Measurements from ENCODE around the gene ZC3H7B. TPM values are rescaled to one million over a fixed set of nuclear protein-coding genes. Genes with fewer than 3 reads are reported as not detected.

Gene ZC3H7B
- polyA plus RNA-seq, 2 of the 4 experiments (the other 2 are of a cell fraction): 12.4 to 22.8 TPM

- WGBS (ENCODE audit: missing lambda C conversion rate): 65% methylated on average over 6 of the region's 6 CpGs
- POLR2A ChIA-PET: no interaction called here
- CTCF ChIA-PET: interaction anchor here (1.4 kb wide), 1 partner anchor 165 kb away, joined by 4 read pairs; no protein-coding TSS in a partner anchor
- peaks cover 15% of the 10 kb centered on the region; the same call in 2 of the 3 replicates for H3K4me1 ChIP-seq
- ATAC-seq: no peak
- FAIRE-seq: no peak
- H3K27ac ChIP-seq: peak overlapping the region; percentile 44 to 54; a peak in 4 of 6 replicates
- no peak overlapping the region for H3K4me2 ChIP-seq
- TF ChIP-seq NR3C1 (IDR thresholded peaks at IDR 0.05) (no peak), EP300 (IDR thresholded peaks at IDR 0.05) (no peak), E2F6 (IDR thresholded peaks at IDR 0.05; ENCODE audit: borderline replicate concordance, low read depth) (no peak), TP53 (CRISPR knock-in tag; IDR thresholded peaks at IDR 0.05) (no peak), CEBPB (IDR thresholded peaks at IDR 0.05) (no peak), KDM5A (IDR thresholded peaks at IDR 0.05) (no peak), MAFK (IDR thresholded peaks at IDR 0.05; ENCODE audit: partially characterized antibody) (no peak), JUN (IDR thresholded peaks at IDR 0.05) (no peak), FOSB (CRISPR knock-in tag; IDR thresholded peaks at IDR 0.05) (no peak), NFE2L2 (conservative IDR thresholded peaks at IDR 0.05; ENCODE audit: low read length) (no peak), ZC3H11A (IDR thresholded peaks at IDR 0.05) (no peak), PHF8 (IDR thresholded peaks at IDR 0.05; ENCODE audit: borderline replicate concordance, low read depth) (no peak)
- TF ChIP-seq, protein P1, sequence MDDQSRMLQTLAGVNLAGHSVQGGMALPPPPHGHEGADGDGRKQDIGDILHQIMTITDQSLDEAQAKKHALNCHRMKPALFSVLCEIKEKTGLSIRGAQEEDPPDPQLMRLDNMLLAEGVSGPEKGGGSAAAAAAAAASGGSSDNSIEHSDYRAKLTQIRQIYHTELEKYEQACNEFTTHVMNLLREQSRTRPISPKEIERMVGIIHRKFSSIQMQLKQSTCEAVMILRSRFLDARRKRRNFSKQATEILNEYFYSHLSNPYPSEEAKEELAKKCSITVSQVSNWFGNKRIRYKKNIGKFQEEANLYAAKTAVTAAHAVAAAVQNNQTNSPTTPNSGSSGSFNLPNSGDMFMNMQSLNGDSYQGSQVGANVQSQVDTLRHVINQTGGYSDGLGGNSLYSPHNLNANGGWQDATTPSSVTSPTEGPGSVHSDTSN (IDR thresholded peaks at IDR 0.05): no peak
- peak; percentile 38 to 56 for DNase-seq (ENCODE audit: low read depth in 1 of 2, low spot score in 1 of 2)
- no peak overlapping the region for H3K4me3 ChIP-seq
- H3K9me3 ChIP-seq: no peaks in the 10 kb centered on the region
Observed at GRCh38 chr22:41352058-41352457, 50.7 kb downstream of the ZC3H7B start.

GRCh38 chr22:41353862-41354575 is 52.7 kb downstream of the ZC3H7B start:
- POLR2A ChIA-PET: no interaction called here
- FAIRE-seq: no peak
- CTCF ChIA-PET: no interaction called here

GRCh38 chr22:41354979-41355378 is 53.7 kb downstream of the ZC3H7B start:
- ATAC-seq: no peak
- ChIA-PET POLR2A (no interaction called here), CTCF (no interaction called here)
- H3K9me3 ChIP-seq: no peaks in the 10 kb centered on the region
- H3K4me3 ChIP-seq: no peak overlapping the region
- no peak for FAIRE-seq
- WGBS (ENCODE audit: missing lambda C conversion rate): 87% methylated on average over 10 of the region's 10 CpGs
- DNase-seq (ENCODE audit: low read depth in 1 of 2, low spot score in 1 of 2): no peak
- H3K4me1 ChIP-seq: peaks cover 18% of the 10 kb centered on the region; the same call in 2 of the 3 replicates
- H3K4me2 ChIP-seq: no peak overlapping the region
- H3K27ac ChIP-seq: no peak overlapping the region
- TF ChIP-seq HMGXB4 (CRISPR knock-in tag; IDR thresholded peaks at IDR 0.05; ENCODE audit: borderline replicate concordance): no peak
- no peak for TF ChIP-seq MAZ (IDR thresholded peaks at IDR 0.05; ENCODE audit: borderline replicate concordance, low read depth, low read length)
- no peak for TF ChIP-seq RFX5 (IDR thresholded peaks at IDR 0.05)
- no peak for TF ChIP-seq JUN (IDR thresholded peaks at IDR 0.05)
- TF ChIP-seq POLR2A (IDR thresholded peaks at IDR 0.05; ENCODE audit: low read length): no peak
- TF ChIP-seq, protein P2, sequence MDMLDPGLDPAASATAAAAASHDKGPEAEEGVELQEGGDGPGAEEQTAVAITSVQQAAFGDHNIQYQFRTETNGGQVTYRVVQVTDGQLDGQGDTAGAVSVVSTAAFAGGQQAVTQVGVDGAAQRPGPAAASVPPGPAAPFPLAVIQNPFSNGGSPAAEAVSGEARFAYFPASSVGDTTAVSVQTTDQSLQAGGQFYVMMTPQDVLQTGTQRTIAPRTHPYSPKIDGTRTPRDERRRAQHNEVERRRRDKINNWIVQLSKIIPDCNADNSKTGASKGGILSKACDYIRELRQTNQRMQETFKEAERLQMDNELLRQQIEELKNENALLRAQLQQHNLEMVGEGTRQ (IDR thresholded peaks at IDR 0.05): no peak
- TF ChIP-seq ZFP36 (IDR thresholded peaks at IDR 0.05; ENCODE audit: borderline replicate concordance, partially characterized antibody): no peak
- TF ChIP-seq HOXB5 (CRISPR knock-in tag; IDR thresholded peaks at IDR 0.05): no peak
- TF ChIP-seq RARB (CRISPR knock-in tag; IDR thresholded peaks at IDR 0.05): no peak
- no peak for TF ChIP-seq MAFK (IDR thresholded peaks at IDR 0.05; ENCODE audit: partially characterized antibody)

More at GRCh38 chr22:41353862-41354575, 52.7 kb downstream of the ZC3H7B start:
- no peak for TF ChIP-seq ZC3H11A (IDR thresholded peaks at IDR 0.05)
- no peak for TF ChIP-seq CHD2 (IDR thresholded peaks at IDR 0.05; ENCODE audit: low read length, partially characterized antibody)
- TF ChIP-seq HDAC2 (IDR thresholded peaks at IDR 0.05): no peak
- no peak for TF ChIP-seq SREBF2 (IDR thresholded peaks at IDR 0.05)
- no peak for TF ChIP-seq BHLHE40 (IDR thresholded peaks at IDR 0.05; ENCODE audit: low read depth, low read length)
- TF ChIP-seq FOSL2 (IDR thresholded peaks at IDR 0.05): no peak
- no peak for TF ChIP-seq FOSL2 (CRISPR knock-in tag; IDR thresholded peaks at IDR 0.05)
- TF ChIP-seq CHD4 (IDR thresholded peaks at IDR 0.05; ENCODE audit: borderline replicate concordance): no peak
- no peak for TF ChIP-seq ELK1 (IDR thresholded peaks at IDR 0.05; ENCODE audit: low read depth, low read length)
- no peak for TF ChIP-seq HES2 (IDR thresholded peaks at IDR 0.05)
- Histone ChIP-seq H3K4me1 (peaks cover 15% of the 10 kb centered on the region; the same call in 2 of the 3 replicates), H3K4me3 (no peak overlapping the region), H3K4me2 (no peak overlapping the region), H3K27ac (no peak overlapping the region), H3K9me3 (no peaks in the 10 kb centered on the region)
- DNase-seq (ENCODE audit: low read depth in 1 of 2, low spot score in 1 of 2) (no peak), ATAC-seq (no peak)
- WGBS (ENCODE audit: missing lambda C conversion rate): 70% methylated on average over 5 of the region's 10 CpGs

All from A549 (cell line).